Right hindlimb (tissue), 1 donor: ENCODE data around the gene SYT4.
"Not testable (repeated sequence)": the region's sequence is repeated elsewhere in the genome, so short reads cannot be mapped to it uniquely, and the experiment has no call there.

Experiments used
- DNase-seq: peaks from one replicate; pipeline ENCODE4 v3.0.0-alpha.2; 2018

The SYT4 gene

GRCh38 chr18:43277164-43277600, at the start of gene SYT4:
Gene SYT4 (minus strand): TSS chr18:43277490. CDS start chr18:43277281, 209 bp downstream.
- DNase-seq: peak; percentile 79

- no peak for DNase-seq
These were observed 44.8 kb upstream of the SYT4 start for GRCh38 chr18:43322132-43322531.

GRCh38 chr18:43314941-43315340, 37.7 kb upstream of the SYT4 start:
- no peak for DNase-seq

- DNase-seq: no peak
These were observed 35.6 kb upstream of the SYT4 start for GRCh38 chr18:43312891-43313290.

- no peak for DNase-seq
These were observed 32.9 kb upstream of the SYT4 start for GRCh38 chr18:43310239-43310638.

GRCh38 chr18:43303376-43303775, 26.1 kb upstream of the SYT4 start:
- no peak for DNase-seq

GRCh38 chr18:43286187-43286586, 8.9 kb upstream of the SYT4 start:
- DNase-seq: not testable (repeated sequence)

GRCh38 chr18:43283299-43283698, 6.0 kb upstream of the SYT4 start:
- DNase-seq: no peak

GRCh38 chr18:43279015-43279744, 1.9 kb upstream of the SYT4 start:
- no peak for DNase-seq

- no peak for DNase-seq
These were observed 1.1 kb upstream of the SYT4 start for GRCh38 chr18:43278355-43278754.

- DNase-seq: no peak
These were observed 799 bp downstream of the SYT4 start for GRCh38 chr18:43276491-43276890.

GRCh38 chr18:43275546-43275945, 1.7 kb downstream of the SYT4 start:
- no peak for DNase-seq

GRCh38 chr18:43274526-43274925, 2.8 kb downstream of the SYT4 start:
- DNase-seq: no peak

GRCh38 chr18:43271593-43272432, 5.5 kb downstream of the SYT4 start:
- no peak for DNase-seq

- DNase-seq: no peak
These were observed 9.5 kb downstream of the SYT4 start for GRCh38 chr18:43267818-43268217.

- DNase-seq: no peak
These were observed 11.8 kb downstream of the SYT4 start for GRCh38 chr18:43265465-43265864.

GRCh38 chr18:43248610-43249249, 28.6 kb downstream of the SYT4 start:
- no peak for DNase-seq

GRCh38 chr18:43247944-43248343, 29.3 kb downstream of the SYT4 start:
- no peak for DNase-seq

- DNase-seq: no peak
These were observed 38.9 kb downstream of the SYT4 start for GRCh38 chr18:43238429-43238828.

GRCh38 chr18:43236921-43237320, 40.4 kb downstream of the SYT4 start:
- DNase-seq: no peak

- DNase-seq: no peak
These were observed 42.4 kb downstream of the SYT4 start for GRCh38 chr18:43234889-43235288.

GRCh38 chr18:43222501-43222900, 54.8 kb downstream of the SYT4 start:
- DNase-seq: no peak

- no peak for DNase-seq
These were observed 56.6 kb downstream of the SYT4 start for GRCh38 chr18:43220691-43221090.
